H9 (cell line): ENCODE data around the gene IPPK. TPM values are rescaled to one million over a fixed set of nuclear protein-coding genes. Genes with fewer than 3 reads are reported as not detected.

Source experiments
- DNase-seq: peaks from one replicate; pipeline ENCODE4 v3.0.0-alpha.2; 2017
- H2AFZ ChIP-seq: one replicate; pipeline ENCODE4 v1.6.1; 2013; ENCODE audit warnings: mild to moderate bottlenecking, low read length, control low read depth, moderate library complexity
- H2AK5ac ChIP-seq: 2 replicates; pipeline ENCODE4 v1.6.1; 2013; ENCODE audit warnings: low read length, control low read depth, mixed read lengths; ENCODE audit not compliant: insufficient read length
- H2BK120ac ChIP-seq: one replicate; pipeline ENCODE4 v1.6.1; 2013; ENCODE audit warnings: low read depth, mild to moderate bottlenecking, low read length, control low read depth, inconsistent platforms; ENCODE audit not compliant: poor library complexity, severe bottlenecking
- H2BK12ac ChIP-seq: 2 replicates; pipeline ENCODE4 v1.6.1; 2013; ENCODE audit warnings: low read length, control low read depth, mixed read lengths, low read depth; ENCODE audit not compliant: insufficient read length
- H2BK15ac ChIP-seq: 2 replicates; pipeline ENCODE4 v1.6.1; 2013; ENCODE audit warnings: low read depth, low read length, control low read depth
- H2BK20ac ChIP-seq: one replicate; pipeline ENCODE4 v1.6.1; 2013; ENCODE audit warnings: low read depth, mild to moderate bottlenecking, low read length, control low read depth, inconsistent platforms; ENCODE audit not compliant: poor library complexity, severe bottlenecking
- H2BK5ac ChIP-seq: 2 replicates; pipeline ENCODE4 v1.6.1; 2013; ENCODE audit warnings: low read length, control low read depth, mixed read lengths; ENCODE audit not compliant: insufficient read length
- H3K14ac ChIP-seq: 2 replicates; pipeline ENCODE4 v1.6.1; 2013; ENCODE audit warnings: low read length, control low read depth; ENCODE audit not compliant: insufficient read depth
- H3K18ac ChIP-seq: 2 replicates; pipeline ENCODE4 v1.6.1; 2013; ENCODE audit warnings: low read depth, mild to moderate bottlenecking, mixed read lengths, low read length, control low read depth; ENCODE audit not compliant: insufficient read length
- H3K23ac ChIP-seq: 2 replicates; pipeline ENCODE4 v1.6.1; 2013; ENCODE audit warnings: low read length, control low read depth, mixed read lengths, low read depth; ENCODE audit not compliant: insufficient read length
- H3K23me2 ChIP-seq: 2 replicates; pipeline ENCODE4 v1.6.1; 2013; ENCODE audit warnings: low read depth, mild to moderate bottlenecking, mixed read lengths, low read length, control low read depth; ENCODE audit not compliant: insufficient read length, poor library complexity, severe bottlenecking
- H3K27ac ChIP-seq: 2 replicates; pipeline ENCODE4 v1.5.1; 2013; ENCODE audit warnings: low read length, control low read depth, mixed read lengths, low read depth; ENCODE audit not compliant: insufficient read length
- H3K27me3 ChIP-seq: 2 replicates; pipeline ENCODE4 v1.6.1; 2013; ENCODE audit warnings: low read length, control low read depth, inconsistent platforms; ENCODE audit not compliant: insufficient read depth
- H3K4ac ChIP-seq: 2 replicates; pipeline ENCODE4 v1.6.1; 2013; ENCODE audit warnings: low read depth, mild to moderate bottlenecking, control low read depth, inconsistent platforms, low read length, moderate library complexity
- H3K4me1 ChIP-seq: 2 replicates; pipeline ENCODE4 v1.6.1; 2013; ENCODE audit warnings: low read length, control low read depth, inconsistent platforms; ENCODE audit not compliant: insufficient read depth
- H3K4me2 ChIP-seq: 2 replicates; pipeline ENCODE4 v1.6.1; 2013; ENCODE audit warnings: low read length, control low read depth, mixed read lengths; ENCODE audit not compliant: insufficient read length, insufficient read depth
- H3K56ac ChIP-seq: 2 replicates; pipeline ENCODE4 v1.6.1; 2013; ENCODE audit warnings: low read depth, mild to moderate bottlenecking, mixed read lengths, low read length, control low read depth; ENCODE audit not compliant: insufficient read length
- H3K79me1 ChIP-seq: 2 replicates; pipeline ENCODE4 v1.6.1; 2013; ENCODE audit warnings: low read depth, mild to moderate bottlenecking, moderate library complexity, low read length, control low read depth, inconsistent platforms; ENCODE audit not compliant: insufficient read depth, poor library complexity, severe bottlenecking
- H3K79me2 ChIP-seq: 2 replicates; pipeline ENCODE4 v1.6.1; 2013; ENCODE audit warnings: low read length, control low read depth, inconsistent platforms; ENCODE audit not compliant: insufficient read depth
- H3K9ac ChIP-seq: 2 replicates; pipeline ENCODE4 v1.6.1; 2013; ENCODE audit warnings: low read length, control low read depth, mixed read lengths; ENCODE audit not compliant: insufficient read length; ENCODE audit errors: extremely low read depth
- H3K9me3 ChIP-seq: one replicate; pipeline ENCODE4 v1.6.1; 2013; ENCODE audit warnings: low read depth, low read length, inconsistent platforms; ENCODE audit not compliant: control insufficient read depth
- H3T11ph ChIP-seq: one replicate; pipeline ENCODE4 v1.6.1; 2013; ENCODE audit warnings: mild to moderate bottlenecking, low read length, control low read depth, inconsistent platforms
- H4K20me1 ChIP-seq: one replicate; pipeline ENCODE4 v1.6.1; 2013; ENCODE audit not compliant: control insufficient read depth, insufficient read length, insufficient read depth
- H4K5ac ChIP-seq: 2 replicates; pipeline ENCODE4 v1.6.1; 2013; ENCODE audit warnings: low read depth, mild to moderate bottlenecking, mixed read lengths, low read length, control low read depth; ENCODE audit not compliant: insufficient read length
- H4K8ac ChIP-seq: replicated peaks from 2 replicates; pipeline ENCODE4 v1.6.1; 2013; ENCODE audit warnings: low read length, control low read depth, mixed read lengths, low read depth; ENCODE audit not compliant: insufficient read length
- H4K91ac ChIP-seq: 2 replicates; pipeline ENCODE4 v1.6.1; 2013; ENCODE audit warnings: low read depth, mild to moderate bottlenecking, moderate library complexity, mixed read lengths, low read length, control low read depth; ENCODE audit not compliant: insufficient read length
- H3K27ac Mint-ChIP-seq, 3 experiments: 2 replicates in 2 of 3; 3 replicates in 1 of 3; pipeline ENCODE4 v1.8.0; 2020 to 2021; ENCODE audit warnings: mixed read lengths in 3 of 3, mild to moderate bottlenecking in 1 of 3, moderate library complexity in 1 of 3
- H3K27me3 Mint-ChIP-seq: 2 replicates; pipeline ENCODE4 v1.8.0; 2021; ENCODE audit warnings: low read depth, mild to moderate bottlenecking, moderate library complexity, mixed read lengths
- H3K36me3 Mint-ChIP-seq, 3 experiments: 2 replicates in 2 of 3; 3 replicates in 1 of 3; pipeline ENCODE4 v1.8.0; 2020 to 2021; ENCODE audit warnings: low read depth in 3 of 3, mixed read lengths in 3 of 3; ENCODE audit not compliant: insufficient read depth in 1 of 3
- H3K4me1 Mint-ChIP-seq, 2 experiments: 2 replicates each; pipeline ENCODE4 v1.8.0; 2020; ENCODE audit warnings: mixed read lengths in 2 of 2
- H3K4me3 Mint-ChIP-seq, 2 experiments: 2 replicates in 1 of 2; 3 replicates in 1 of 2; pipeline ENCODE4 v1.8.0; 2020 to 2021; ENCODE audit warnings: mild to moderate bottlenecking in 2 of 2, mixed read lengths in 2 of 2, moderate library complexity in 1 of 2
- H3K9me3 Mint-ChIP-seq, 2 experiments: 2 replicates in 1 of 2; 3 replicates in 1 of 2; pipeline ENCODE4 v1.8.0; 2020; ENCODE audit warnings: mild to moderate bottlenecking in 2 of 2, mixed read lengths in 2 of 2, moderate library complexity in 1 of 2
- CTCF ChIP-seq: fragments of 200-600 bp; sonication (generic); conservative IDR thresholded peaks from 3 replicates; pipeline ENCODE4 v1.8.0; 2021; ENCODE audit warnings: antibody characterized with exemption, mild to moderate bottlenecking
- WGBS: extraction: QIAGEN DNeasy Blood & Tissue Kit; methylation state at CpG from one replicate; pipeline ENCODE4 v1.1.7; 2013; ENCODE audit warnings: missing lambda C conversion rate, low lambda C conversion rate, mixed read lengths; ENCODE audit not compliant: insufficient read length; ENCODE audit errors: extremely low coverage; 5-methylcytosine and 5-hydroxymethylcytosine counted together
- total RNA-seq: library from RNA; stranded (reverse); gene quantifications from 2 replicates; pipeline ENCODE4 v1.2.1, GENCODE V29; 2021

The IPPK gene
- total RNA-seq, 1 experiment from 2014 or later, result 10.7 TPM

GRCh38 chr9:92592946-92593861, 76.7 kb downstream of the IPPK start:
- no peaks in the 10 kb centered on the region for H3K27me3 Mint-ChIP-seq
- no peak overlapping the region for H3K4ac ChIP-seq
- no CpG with 5 or more reads among the region's 7 CpGs for WGBS
- no peaks in the 10 kb centered on the region for H3K79me1 ChIP-seq
- no peak overlapping the region for H3K9ac ChIP-seq
- H3K4me3 Mint-ChIP-seq, result no peak overlapping the region
- H2AK5ac ChIP-seq, result no peak overlapping the region
- no peak overlapping the region; a peak in 1 of 7 replicates for H3K27ac Mint-ChIP-seq
- H3K4me1 ChIP-seq, result 0 out of 2 replicates have a peak, but pooled peaks cover 2% of the 10 kb centered on the region
- no peak overlapping the region; the same call in 1 of the 2 replicates for H3K14ac ChIP-seq
- H3K18ac ChIP-seq, result no peak overlapping the region
- H2BK5ac ChIP-seq, result no peak overlapping the region
- H3K79me2 ChIP-seq, result no peaks in the 10 kb centered on the region
- H2BK15ac ChIP-seq, result no peak overlapping the region
- H4K91ac ChIP-seq, result no peak overlapping the region
- no peak overlapping the region for H4K5ac ChIP-seq
- peaks cover 9 to 11% of the 10 kb centered on the region in 2 experiments for H3K4me1 Mint-ChIP-seq
- no peak overlapping the region for H2BK20ac ChIP-seq
- no peak overlapping the region for H2AFZ ChIP-seq
- H3K9me3 Mint-ChIP-seq, result no peaks in the 10 kb centered on the region
- H2BK12ac ChIP-seq, result no peak overlapping the region
- H3K9me3 ChIP-seq, result no peaks in the 10 kb centered on the region
- no peak overlapping the region for H2BK120ac ChIP-seq
- no peak for TF ChIP-seq CTCF
- DNase-seq, result no peak
- H3K27me3 ChIP-seq, result no peaks in the 10 kb centered on the region
- no peak overlapping the region for H3K4me2 ChIP-seq
- no peaks in the 10 kb centered on the region for H4K20me1 ChIP-seq
- H3K36me3 Mint-ChIP-seq, result no peaks in the 10 kb centered on the region
- no peak overlapping the region for H3T11ph ChIP-seq
- no peak overlapping the region for H3K56ac ChIP-seq
- no peaks in the 10 kb centered on the region for H3K23me2 ChIP-seq
- H3K23ac ChIP-seq, result no peak overlapping the region
- H4K8ac ChIP-seq, result no peak overlapping the region
- H3K27ac ChIP-seq, result no peak overlapping the region
